SK-N-SH treated with all-trans-retinoic acid at 6 μM for 48 hours (cell line): Measurements from ENCODE around the gene RARS2.
A peak's percentile ranks its signal among the peaks of the same experiment; 100 is the strongest.

ENCODE experiments used
- ATAC-seq: fragments of 200-7000 bp; cut with Tn5 transposase; 3 replicates; pipeline ENCODE4 v1.9.1; 2020; ENCODE audit warnings: mild to moderate bottlenecking, moderate library complexity
- ARNTL ChIP-seq: fragments of 450-650 bp; formaldehyde crosslinking; IDR thresholded peaks from 2 replicates; pipeline ENCODE4 v1.5.0; 2020; ENCODE audit warnings: low read depth, mild to moderate bottlenecking, moderate library complexity, borderline replicate concordance
- BACH2 ChIP-seq: fragments of 250-450 bp; sonication (Bioruptor Pico); IDR thresholded peaks from 2 replicates; pipeline ENCODE4 v1.9.0; 2021; ENCODE audit warnings: mild to moderate bottlenecking, borderline replicate concordance
- CREB5 ChIP-seq: fragments of 250-450 bp; sonication (Bioruptor Pico); IDR thresholded peaks from 2 replicates; pipeline ENCODE4 v1.5.1; 2020; ENCODE audit warnings: low read depth, mild to moderate bottlenecking, moderate library complexity
- CSDC2 ChIP-seq: fragments of 250-450 bp; sonication (Bioruptor Pico); IDR thresholded peaks from 2 replicates; pipeline ENCODE4 v1.5.0; 2020; ENCODE audit warnings: mild to moderate bottlenecking, moderate library complexity
- CSRNP3 ChIP-seq: fragments of 250-450 bp; sonication (Bioruptor Pico); IDR thresholded peaks from 2 replicates; pipeline ENCODE4 v1.5.1; 2021; ENCODE audit warnings: mild to moderate bottlenecking, moderate library complexity
- ESRRG ChIP-seq: fragments of 250-450 bp; sonication (Bioruptor Pico); IDR thresholded peaks from 2 replicates; pipeline ENCODE4 v1.6.1; 2021; ENCODE audit warnings: mild to moderate bottlenecking
- GLIS3 ChIP-seq: fragments of 250-450 bp; sonication (Bioruptor Pico); IDR thresholded peaks from 2 replicates; pipeline ENCODE4 v1.5.0; 2020; ENCODE audit warnings: mild to moderate bottlenecking, moderate library complexity
- ISL1 ChIP-seq: fragments of 250-450 bp; sonication (Bioruptor Pico); IDR thresholded peaks from 2 replicates; pipeline ENCODE4 v2.1.2; 2022; ENCODE audit warnings: mild to moderate bottlenecking, moderate library complexity
- OSR1 ChIP-seq: fragments of 250-450 bp; sonication (Bioruptor Pico); IDR thresholded peaks from 2 replicates; pipeline ENCODE4 v1.8.0; 2022; ENCODE audit warnings: moderate library complexity, mild to moderate bottlenecking, inconsistent platforms
- PATZ1 ChIP-seq: fragments of 250-450 bp; sonication (Bioruptor Pico); IDR thresholded peaks from 2 replicates; pipeline ENCODE4 v1.8.0; 2020; ENCODE audit warnings: mild to moderate bottlenecking, moderate library complexity, borderline replicate concordance
- PPARA ChIP-seq: fragments of 250-450 bp; sonication (Bioruptor Pico); IDR thresholded peaks from 2 replicates; pipeline ENCODE4 v1.5.0; 2020; ENCODE audit warnings: mild to moderate bottlenecking, borderline replicate concordance
- SNAI2 ChIP-seq: fragments of 250-450 bp; sonication (Bioruptor Pico); IDR thresholded peaks from 2 replicates; pipeline ENCODE4 v1.5.0; 2020; ENCODE audit warnings: mild to moderate bottlenecking, moderate library complexity
- TCF4 ChIP-seq: fragments of 250-450 bp; sonication (Bioruptor Pico); IDR thresholded peaks from 2 replicates; pipeline ENCODE4 v1.8.0; 2021; ENCODE audit warnings: mild to moderate bottlenecking, moderate library complexity, borderline replicate concordance
- TSHZ2 ChIP-seq: fragments of 250-450 bp; sonication (Bioruptor Pico); IDR thresholded peaks from 2 replicates; pipeline ENCODE4 v1.5.0; 2020; ENCODE audit warnings: mild to moderate bottlenecking, moderate library complexity
- ZC3H10 ChIP-seq: fragments of 250-450 bp; sonication (Bioruptor Pico); IDR thresholded peaks from 2 replicates; pipeline ENCODE4 v1.5.1; 2021; ENCODE audit warnings: mild to moderate bottlenecking, moderate library complexity
- ZFP3 ChIP-seq: fragments of 250-450 bp; sonication (Bioruptor Pico); IDR thresholded peaks from 2 replicates; pipeline ENCODE4 v1.5.0; 2020; ENCODE audit warnings: mild to moderate bottlenecking, moderate library complexity
- ZNF565 ChIP-seq: fragments of 450-650 bp; formaldehyde crosslinking; conservative IDR thresholded peaks from 2 replicates; pipeline ENCODE4 v1.5.0; 2020; ENCODE audit warnings: low read depth, mild to moderate bottlenecking, moderate library complexity
- ZNF70 ChIP-seq: fragments of 450-650 bp; formaldehyde crosslinking; IDR thresholded peaks from 2 replicates; pipeline ENCODE4 v1.5.0; 2020; ENCODE audit warnings: mild to moderate bottlenecking, moderate library complexity

Gene RARS2

GRCh38 chr6:87484491-87484890 lies 105.3 kb downstream of the RARS2 start:
- ATAC-seq, result no peak
- TF ChIP-seq TSHZ2 (CRISPR knock-in tag) (no peak), CREB5 (CRISPR knock-in tag) (no peak), ZNF565 (CRISPR knock-in tag) (no peak)
- TF ChIP-seq, all 23 proteins: peak for 0

- peak; percentile 40; the same call in 1 of the 3 replicates for ATAC-seq
- TF ChIP-seq GLIS3 (no peak), PPARA (no peak), ZC3H10 (CRISPR knock-in tag) (no peak), OSR1 (CRISPR knock-in tag) (no peak), PATZ1 (CRISPR knock-in tag) (no peak), ISL1 (CRISPR knock-in tag) (no peak), BACH2 (CRISPR knock-in tag) (no peak), ZFP3 (CRISPR knock-in tag) (no peak), ZNF70 (CRISPR knock-in tag) (no peak), SNAI2 (CRISPR knock-in tag) (no peak), TCF4 (no peak), CSRNP3 (no peak), CSDC2 (CRISPR knock-in tag) (no peak), CREB5 (CRISPR knock-in tag) (no peak), ARNTL (CRISPR knock-in tag) (no peak)
Observed at GRCh38 chr6:87483929-87484328, 105.9 kb downstream of the RARS2 start.

GRCh38 chr6:87482366-87482765 lies 107.4 kb downstream of the RARS2 start:
- ATAC-seq, result no peak
- TF ChIP-seq ZFP3 (CRISPR knock-in tag) (no peak), CSDC2 (CRISPR knock-in tag) (no peak), ZC3H10 (CRISPR knock-in tag) (no peak), TSHZ2 (CRISPR knock-in tag) (no peak), ARNTL (CRISPR knock-in tag) (no peak), ESRRG (CRISPR knock-in tag) (no peak), OSR1 (CRISPR knock-in tag) (no peak), BACH2 (CRISPR knock-in tag) (no peak), PATZ1 (CRISPR knock-in tag) (no peak), CSRNP3 (no peak), SNAI2 (CRISPR knock-in tag) (no peak), PPARA (no peak), ISL1 (CRISPR knock-in tag) (no peak), CREB5 (CRISPR knock-in tag) (no peak)
